Activated T-helper 1 cell treated with Interleukin-2 at 50 U/mL for 16 hours (primary cell): ENCODE results near the gene PPP2R5C.
"Not testable (repeated sequence)": the region's sequence is repeated elsewhere in the genome, so short reads cannot be mapped to it uniquely, and the experiment has no call there.

Experiments
- DNase-seq: peaks from one replicate; pipeline ENCODE4 v3.0.0-alpha.2; 2020; ENCODE audit warnings: low read depth

Gene PPP2R5C

DNA sequence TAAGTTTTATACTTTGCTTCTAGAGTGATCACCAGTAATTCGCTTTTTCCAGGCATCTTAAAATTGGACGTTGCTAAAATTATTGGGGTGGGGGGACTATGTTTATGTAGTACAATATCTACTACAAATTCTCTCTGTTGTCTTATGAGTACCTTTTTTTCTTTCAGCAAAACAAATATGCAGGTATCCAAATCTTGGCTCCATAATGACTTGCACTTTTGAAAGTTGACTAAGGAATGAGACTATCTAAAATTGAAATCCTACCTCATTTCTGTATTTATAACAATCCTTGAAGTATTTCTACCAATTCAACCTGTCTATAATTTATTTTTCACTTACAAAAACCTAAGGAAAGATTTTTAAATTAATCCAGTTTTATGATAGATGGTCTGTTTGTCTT is 205.2 kb downstream of the PPP2R5C start:
- no peak for DNase-seq

DNA sequence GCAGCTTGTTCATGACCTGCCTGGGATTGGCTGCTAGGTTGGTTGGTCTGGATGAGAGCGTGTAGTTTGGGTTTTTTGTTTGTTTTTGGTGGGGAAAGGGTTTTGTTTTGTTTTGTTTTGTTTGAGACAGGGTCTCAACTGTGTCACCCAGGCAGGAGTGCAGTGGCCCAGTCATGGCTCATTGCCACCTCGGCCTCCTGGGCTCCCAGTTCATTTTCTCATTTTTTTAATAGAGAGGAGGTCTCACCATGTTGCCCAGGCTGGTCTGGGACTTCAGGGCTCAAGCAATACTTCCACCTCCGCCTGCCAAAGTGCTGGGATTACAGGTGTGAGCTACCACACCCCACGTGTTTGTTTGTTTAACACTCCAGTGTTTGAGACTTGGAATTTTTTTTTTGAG is 206.7 kb downstream of the PPP2R5C start:
- DNase-seq, result no peak

GRCh38 chr14:101969481-101969880 is 208.0 kb downstream of the PPP2R5C start:
- no peak for DNase-seq

DNA sequence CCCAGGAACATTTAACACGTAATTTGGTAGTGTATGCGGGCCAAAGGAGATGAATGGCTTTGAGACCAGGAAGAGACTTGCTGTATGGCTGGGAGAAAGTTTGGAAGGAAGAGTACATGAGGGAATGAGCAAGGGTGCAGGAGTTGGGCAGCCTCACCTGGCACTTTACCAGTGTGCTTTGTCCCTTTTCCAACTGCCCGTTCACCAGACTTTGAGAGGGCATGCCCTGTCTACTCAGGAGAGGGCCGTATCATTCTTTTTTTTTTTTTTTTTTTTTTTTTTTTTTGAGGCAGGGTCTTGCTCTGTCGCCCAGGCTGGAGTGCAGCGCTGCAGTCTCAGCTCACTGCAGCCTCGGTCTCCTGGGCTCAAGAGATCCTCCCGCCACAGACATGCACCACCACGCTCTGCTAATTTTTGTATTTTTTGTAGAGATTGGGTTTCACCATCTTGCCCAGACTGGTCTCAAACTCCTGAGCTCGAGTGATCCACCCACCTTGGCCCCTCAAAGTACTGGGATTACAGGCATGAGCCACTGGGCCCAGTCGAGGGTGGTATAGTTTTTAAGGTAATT is 209.4 kb downstream of the PPP2R5C start:
- no peak for DNase-seq

DNA sequence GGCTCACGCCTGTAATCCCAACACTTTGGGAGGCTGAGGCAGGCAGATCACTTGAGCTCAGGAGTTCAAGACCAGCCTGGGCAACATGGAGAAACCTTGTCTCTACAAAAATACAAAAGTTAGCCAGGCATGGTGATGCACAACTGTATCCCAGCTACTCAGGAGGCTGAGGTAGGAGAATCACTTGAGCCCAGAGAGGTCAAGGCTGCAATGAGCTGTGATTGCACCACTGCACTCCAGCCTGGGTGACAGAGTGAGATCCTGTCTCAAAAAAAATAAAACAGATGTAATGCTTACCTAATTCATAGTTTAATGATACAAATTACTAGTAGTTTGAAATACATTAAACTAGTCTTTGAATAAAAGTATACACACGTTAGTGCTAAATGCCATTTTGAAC is 209.9 kb downstream of the PPP2R5C start:
- DNase-seq, result not testable (repeated sequence)

DNA sequence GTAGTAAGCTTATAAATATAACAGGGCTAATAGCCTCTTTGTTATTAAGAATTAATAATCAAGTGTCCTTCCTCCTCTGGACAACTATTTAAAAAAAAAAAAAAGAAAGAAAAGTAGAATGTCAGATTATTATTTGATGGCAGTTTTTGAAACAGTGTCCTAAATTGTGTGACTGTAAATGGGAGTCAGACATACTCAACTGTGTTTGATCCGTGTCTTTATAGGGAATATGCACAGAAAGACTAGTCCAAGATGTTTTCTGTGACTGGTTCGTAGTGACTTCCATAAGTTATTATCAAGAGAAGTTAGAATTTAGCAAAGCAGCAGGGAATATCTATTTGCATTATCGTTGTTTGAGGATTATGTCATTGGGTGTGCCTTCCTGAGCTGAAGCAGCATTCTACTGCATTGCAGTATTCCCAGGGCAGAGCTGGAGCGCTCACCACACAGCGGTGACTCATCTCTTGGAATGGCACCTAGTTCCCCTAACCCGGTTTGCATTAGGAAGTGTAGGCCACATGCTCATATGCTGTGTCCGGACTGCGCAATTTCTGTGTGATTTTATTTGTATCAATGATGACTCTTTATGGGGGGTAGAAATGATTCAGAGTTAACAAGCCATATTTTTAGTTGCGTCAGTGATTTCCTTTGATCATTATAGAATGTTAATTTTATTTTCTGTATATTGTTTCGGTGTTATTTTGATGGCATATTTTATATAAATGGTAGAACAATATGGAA is 210.8 kb downstream of the PPP2R5C start:
- no peak for DNase-seq

GRCh38 chr14:101973356-101973755 is 211.8 kb downstream of the PPP2R5C start:
- no peak for DNase-seq

DNA sequence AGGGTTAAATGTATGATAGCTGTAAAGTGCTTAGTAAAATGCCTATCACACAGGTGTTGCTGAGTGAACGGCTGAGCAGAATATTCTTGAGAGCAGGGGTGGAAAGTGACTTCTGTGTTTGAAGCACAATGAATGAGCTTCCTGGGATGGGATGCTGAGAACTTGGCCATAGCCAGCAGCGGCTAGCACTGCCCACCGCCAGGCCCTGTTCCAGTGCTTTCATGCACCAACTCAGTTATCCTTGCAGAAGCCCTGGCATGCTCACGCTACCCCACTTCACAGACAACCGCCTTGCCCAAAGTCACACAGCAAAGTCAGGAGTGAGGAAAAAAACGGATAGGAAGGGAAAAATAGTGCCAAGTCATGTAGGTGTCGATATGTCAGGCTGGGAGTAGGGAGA is 213.7 kb downstream of the PPP2R5C start:
- DNase-seq, result no peak
